ENCODE data around the gene THEMIS2. TPM values are rescaled to one million over a fixed set of nuclear protein-coding genes. Genes with fewer than 3 reads are reported as not detected.

THEMIS2 gene
- polyA plus RNA-seq, 1 donor from 2014 or later, result 70.0 TPM

- H3K27me3 Mint-ChIP-seq, result no peaks in the 10 kb centered on the region
- H3K4me3 Mint-ChIP-seq, result peak overlapping the region; percentile 84 to 99 (median 92)
- peak overlapping the region; percentile 75 to 97 (median 82) for H3K27ac Mint-ChIP-seq
- H3K9me3 Mint-ChIP-seq, result no peaks in the 10 kb centered on the region
- no peaks in the 10 kb centered on the region for H3K36me3 Mint-ChIP-seq
- H3K4me1 Mint-ChIP-seq, result peaks cover 20 to 37% (median 36%) of the 10 kb centered on the region in 3 donors
Observed at GRCh38 chr1:27872802-27873551, 633 bp downstream of the THEMIS2 start.

- Mint-ChIP-seq H3K9me3 (no peaks in the 10 kb centered on the region), H3K4me1 (peaks cover 18 to 39% (median 36%) of the 10 kb centered on the region in 3 donors), H3K4me3 (peak overlapping the region; percentile 84 to 99 (median 92)), H3K27ac (peak overlapping the region; percentile 89 to 100 (median 97)), H3K27me3 (no peaks in the 10 kb centered on the region), H3K36me3 (peaks cover 4% of the 10 kb centered on the region)
Observed at GRCh38 chr1:27873671-27874384, 1.5 kb downstream of the THEMIS2 start.

DNA sequence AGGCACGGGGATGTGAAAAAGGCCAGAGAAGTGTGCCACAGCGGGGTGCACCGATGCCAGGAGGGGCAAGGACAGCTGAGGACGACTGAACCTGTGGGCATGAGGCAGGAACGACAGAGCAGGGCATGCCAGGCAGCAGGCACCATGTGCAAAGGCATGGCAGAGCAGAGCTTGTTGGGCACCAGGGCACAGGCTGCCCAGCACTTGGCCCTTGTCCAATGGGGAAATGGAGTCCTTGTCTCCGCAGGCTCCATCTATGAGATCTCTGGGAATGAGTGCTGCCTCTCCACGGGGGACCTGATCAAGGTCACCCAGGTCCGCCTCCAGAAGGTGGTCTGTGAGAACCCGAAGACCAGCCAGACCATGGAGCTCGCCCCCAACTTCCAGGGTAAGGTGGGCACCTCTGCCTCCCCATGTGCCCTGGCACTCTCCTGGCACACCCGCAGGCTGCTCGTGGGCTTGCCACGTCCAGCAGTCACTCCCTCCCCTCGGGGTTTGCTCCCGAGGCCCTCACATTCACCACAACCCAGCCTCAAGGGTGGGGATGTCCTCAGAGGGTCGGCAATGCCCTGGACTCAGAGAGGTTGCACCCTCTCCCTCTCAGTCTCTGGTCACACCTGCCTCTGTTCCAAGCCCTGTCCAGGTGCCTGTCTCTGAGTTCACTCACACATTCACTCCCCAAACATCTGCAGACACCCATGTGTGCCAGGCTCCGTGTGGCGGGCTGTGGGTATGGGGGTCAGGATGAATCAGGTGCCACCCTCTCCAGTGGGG is 4.2 kb downstream of the THEMIS2 start:
- H3K9me3 Mint-ChIP-seq, result no peaks in the 10 kb centered on the region
- H3K4me1 Mint-ChIP-seq, result peaks cover 8 to 31% (median 25%) of the 10 kb centered on the region in 3 donors
- H3K4me3 Mint-ChIP-seq, result peak overlapping the region in 2 of 4 donors; percentile 39 to 79
- H3K36me3 Mint-ChIP-seq, result peaks cover 4% of the 10 kb centered on the region
- no peaks in the 10 kb centered on the region for H3K27me3 Mint-ChIP-seq
- peak overlapping the region; percentile 89 to 100 (median 92) for H3K27ac Mint-ChIP-seq

DNA sequence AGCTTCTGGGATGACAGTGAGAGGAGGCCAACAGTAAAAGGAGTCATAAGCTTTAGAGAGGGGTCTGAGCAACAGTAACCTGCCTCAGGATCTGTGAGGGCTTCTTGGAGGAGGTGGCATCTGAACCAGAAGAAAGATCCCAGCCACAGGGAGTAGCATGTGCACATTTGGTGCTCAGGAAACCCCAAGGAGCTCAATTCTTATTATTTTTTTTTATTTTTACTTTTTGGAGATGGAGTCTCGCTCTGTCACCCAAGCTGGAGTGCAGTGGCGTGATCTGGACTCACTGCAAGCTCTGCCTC is 4.7 kb downstream of the THEMIS2 start:
- peaks cover 8 to 31% (median 25%) of the 10 kb centered on the region in 3 donors for H3K4me1 Mint-ChIP-seq
- H3K27ac Mint-ChIP-seq, result peak overlapping the region; percentile 10 to 92 (median 89)

DNA sequence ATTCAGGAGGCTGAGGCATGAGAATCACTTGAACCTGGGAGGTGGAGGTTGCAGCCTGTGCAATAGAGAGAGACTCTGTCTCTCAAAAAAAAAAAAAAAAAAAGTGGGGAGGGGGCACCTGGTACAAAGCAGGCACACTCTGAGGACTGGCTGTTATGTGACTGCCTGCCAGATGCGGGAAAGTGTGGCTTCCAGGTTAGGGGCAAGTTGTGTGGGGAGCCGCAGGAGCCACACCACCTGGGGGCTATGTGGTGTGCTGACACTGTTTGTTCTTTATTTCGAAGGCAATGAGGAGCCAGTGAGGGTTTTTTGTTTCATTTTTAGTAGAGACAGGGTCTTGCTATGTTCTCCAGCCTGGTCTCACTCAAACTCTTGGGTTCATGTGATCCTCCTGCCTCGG is 5.7 kb downstream of the THEMIS2 start:
- Mint-ChIP-seq H3K36me3 (peaks cover 4% of the 10 kb centered on the region), H3K4me3 (peak overlapping the region in 1 of 4 donors; percentile 81), H3K27ac (peak overlapping the region in 2 of 3 donors; percentile 19 to 89), H3K27me3 (no peaks in the 10 kb centered on the region), H3K9me3 (no peaks in the 10 kb centered on the region), H3K4me1 (peaks cover 9 to 32% (median 24%) of the 10 kb centered on the region in 3 donors)

More for the DNA sequence above, 4.7 kb downstream of the THEMIS2 start:
- H3K9me3 Mint-ChIP-seq, result no peaks in the 10 kb centered on the region
- peak overlapping the region in 1 of 4 donors; percentile 39 for H3K4me3 Mint-ChIP-seq
- peaks cover 4% of the 10 kb centered on the region for H3K36me3 Mint-ChIP-seq
- H3K27me3 Mint-ChIP-seq, result no peaks in the 10 kb centered on the region

- H3K27me3 Mint-ChIP-seq, result no peaks in the 10 kb centered on the region
- H3K36me3 Mint-ChIP-seq, result peaks cover 7% of the 10 kb centered on the region
Observed at GRCh38 chr1:27878787-27879335, 6.5 kb downstream of the THEMIS2 start.

GRCh38 chr1:27879374-27880082 is 7.2 kb downstream of the THEMIS2 start:
- no peaks in the 10 kb centered on the region for H3K9me3 Mint-ChIP-seq
- H3K36me3 Mint-ChIP-seq, result peaks cover 7% of the 10 kb centered on the region
- H3K27ac Mint-ChIP-seq, result peak overlapping the region in 2 of 3 donors; percentile 78 to 89
- H3K4me1 Mint-ChIP-seq, result peaks cover 24 to 42% (median 30%) of the 10 kb centered on the region in 3 donors
- H3K4me3 Mint-ChIP-seq, result peak overlapping the region in 1 of 4 donors; percentile 72
- H3K27me3 Mint-ChIP-seq, result no peaks in the 10 kb centered on the region

More at GRCh38 chr1:27878787-27879335, 6.5 kb downstream of the THEMIS2 start:
- Mint-ChIP-seq H3K9me3 (no peaks in the 10 kb centered on the region), H3K27ac (peak overlapping the region; percentile 19 to 89 (median 78)), H3K4me3 (peak overlapping the region in 1 of 4 donors; percentile 72), H3K4me1 (peaks cover 18 to 35% (median 26%) of the 10 kb centered on the region in 3 donors)

DNA sequence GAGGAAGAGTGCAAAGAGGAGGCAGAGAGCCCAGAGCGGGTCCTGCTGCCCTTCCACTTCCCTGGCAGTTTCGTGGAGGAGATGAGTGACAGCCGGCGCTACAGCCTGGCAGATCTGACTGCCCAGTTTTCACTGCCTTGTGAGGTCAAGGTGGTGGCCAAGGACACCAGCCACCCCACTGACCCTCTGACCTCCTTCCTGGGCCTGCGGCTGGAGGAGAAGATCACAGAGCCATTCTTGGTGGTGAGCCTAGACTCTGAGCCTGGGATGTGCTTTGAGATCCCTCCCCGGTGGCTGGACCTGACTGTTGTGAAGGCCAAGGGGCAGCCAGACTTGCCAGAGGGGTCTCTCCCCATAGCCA is 10.2 kb downstream of the THEMIS2 start:
- Mint-ChIP-seq H3K4me1 (peaks cover 33 to 53% (median 38%) of the 10 kb centered on the region in 3 donors), H3K9me3 (no peaks in the 10 kb centered on the region), H3K4me3 (peak overlapping the region in 2 of 4 donors; percentile 25 to 65), H3K27ac (peak overlapping the region; percentile 39 to 93 (median 89)), H3K27me3 (no peaks in the 10 kb centered on the region), H3K36me3 (peaks cover 12% of the 10 kb centered on the region)

DNA sequence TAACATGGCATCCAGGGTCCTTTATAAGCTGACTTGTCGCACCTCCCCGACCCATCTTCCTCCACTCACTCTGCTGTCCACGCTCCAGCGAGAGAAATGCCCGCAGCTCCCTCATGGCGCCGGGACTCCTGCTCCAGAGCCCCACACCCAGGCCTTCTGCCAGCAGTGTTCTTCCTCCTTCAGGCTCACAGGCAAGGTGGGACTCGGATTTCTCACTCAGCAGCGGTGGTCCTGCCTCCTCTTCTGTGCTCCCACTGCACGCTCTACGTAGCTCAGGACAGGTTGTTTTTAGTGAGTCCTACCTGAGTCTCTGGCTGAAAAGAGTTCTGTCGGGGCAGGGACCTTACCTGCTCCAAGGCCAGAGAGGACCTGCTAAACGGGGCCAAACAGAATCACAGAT is 11.2 kb downstream of the THEMIS2 start:
- Mint-ChIP-seq H3K27me3 (no peaks in the 10 kb centered on the region), H3K4me3 (peak overlapping the region in 3 of 4 donors; percentile 1 to 73 (median 41)), H3K9me3 (no peaks in the 10 kb centered on the region), H3K4me1 (peaks cover 34 to 55% (median 38%) of the 10 kb centered on the region in 3 donors), H3K27ac (peak overlapping the region; percentile 92 to 95 (median 93)), H3K36me3 (peaks cover 10% of the 10 kb centered on the region)

DNA sequence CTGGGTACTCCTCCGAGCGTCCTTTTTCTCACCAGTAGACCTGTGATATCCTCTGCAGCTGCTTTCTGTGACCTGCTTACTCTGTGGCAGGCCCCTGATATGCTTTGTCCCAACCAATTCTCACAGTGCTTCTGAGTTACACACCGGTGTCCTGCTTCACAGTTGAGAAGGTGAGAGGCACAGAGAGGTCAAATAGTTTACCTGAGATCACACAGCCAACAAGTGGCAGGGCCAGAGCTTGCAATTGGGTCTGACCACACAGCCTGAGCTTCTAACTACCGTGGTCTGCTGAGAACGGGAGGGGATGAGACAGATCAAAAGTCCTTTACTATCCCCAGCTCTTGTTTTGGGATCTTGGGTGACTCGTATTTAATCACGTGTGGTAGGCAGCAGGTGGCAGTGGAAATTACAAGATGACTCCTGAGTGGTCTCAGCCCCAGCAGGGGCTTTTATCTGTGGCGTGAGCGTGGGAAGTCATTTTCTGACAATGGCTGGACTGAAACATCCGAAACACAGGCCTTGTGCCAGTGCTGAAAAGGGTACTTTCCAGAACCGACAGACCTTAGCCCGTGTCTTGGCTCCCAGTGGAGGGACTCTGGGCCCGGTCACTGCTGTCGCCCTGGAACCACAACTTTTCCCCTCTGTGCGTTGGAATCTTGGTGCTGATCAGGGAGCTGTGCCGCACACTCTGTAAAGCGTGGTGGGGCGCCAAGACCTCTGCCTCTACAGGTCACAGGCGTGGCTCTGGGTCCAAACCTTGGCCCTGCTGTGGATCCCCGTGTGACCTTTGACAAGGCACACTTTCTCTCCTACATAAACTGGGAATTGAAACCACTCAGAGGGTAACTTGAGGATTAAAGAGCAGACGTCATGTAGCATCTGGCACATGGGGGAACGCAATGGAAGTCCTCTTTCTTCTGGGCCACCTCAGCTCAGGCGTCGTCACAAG is 11.9 kb downstream of the THEMIS2 start:
- Mint-ChIP-seq H3K4me3 (peak overlapping the region; percentile 58 to 83 (median 78)), H3K27me3 (no peaks in the 10 kb centered on the region), H3K4me1 (peaks cover 37 to 56% (median 41%) of the 10 kb centered on the region in 3 donors), H3K27ac (peak overlapping the region; percentile 92 to 95 (median 93)), H3K9me3 (no peaks in the 10 kb centered on the region), H3K36me3 (peaks cover 10% of the 10 kb centered on the region)

DNA sequence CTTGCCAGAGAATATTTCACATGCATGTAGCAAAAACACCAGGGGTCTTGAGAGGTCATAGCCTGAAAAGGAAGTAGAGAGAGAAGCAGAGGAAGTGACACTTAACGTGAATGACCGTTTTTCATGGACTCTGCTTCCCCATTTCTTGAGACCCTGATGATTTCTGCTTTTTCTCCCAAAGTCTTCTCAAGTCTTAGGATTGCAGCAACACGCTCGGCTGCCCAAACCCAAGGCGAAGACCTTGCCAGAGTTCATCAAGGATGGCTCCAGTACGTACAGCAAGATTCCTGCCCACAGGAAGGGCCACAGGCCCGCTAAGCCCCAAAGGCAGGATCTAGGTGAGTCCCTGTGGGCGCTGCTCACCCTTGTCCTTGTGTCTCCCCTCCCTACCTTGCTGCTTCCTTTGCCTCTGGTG is 12.8 kb downstream of the THEMIS2 start:
- Mint-ChIP-seq H3K4me3 (peak overlapping the region in 3 of 4 donors; percentile 67 to 82 (median 73)), H3K36me3 (peaks cover 11% of the 10 kb centered on the region), H3K9me3 (no peaks in the 10 kb centered on the region), H3K4me1 (peaks cover 40 to 58% (median 48%) of the 10 kb centered on the region in 3 donors), H3K27me3 (no peaks in the 10 kb centered on the region), H3K27ac (peak overlapping the region; percentile 92 to 95 (median 93))

- peaks cover 11% of the 10 kb centered on the region for H3K36me3 Mint-ChIP-seq
- H3K4me1 Mint-ChIP-seq, result peaks cover 45 to 64% (median 51%) of the 10 kb centered on the region in 3 donors
Observed at GRCh38 chr1:27885621-27886352, 13.4 kb downstream of the THEMIS2 start.

More at GRCh38 chr1:27885621-27886352, 13.4 kb downstream of the THEMIS2 start:
- peaks cover 2% of the 10 kb centered on the region for H3K27me3 Mint-ChIP-seq
- H3K4me3 Mint-ChIP-seq, result peak overlapping the region in 2 of 4 donors; percentile 67 to 84
- no peaks in the 10 kb centered on the region for H3K9me3 Mint-ChIP-seq
- peak overlapping the region in 2 of 3 donors; percentile 93 for H3K27ac Mint-ChIP-seq
